B cell (primary cell): ENCODE measurements around the gene GLB1L3. TPM values are rescaled to one million over a fixed set of nuclear protein-coding genes. Genes with fewer than 3 reads are reported as not detected.

Source experiments
- ATAC-seq: fragments of 200-7000 bp; cut with Tn5 transposase; one replicate; pipeline ENCODE4 v1.10.0; 2021; ENCODE audit warnings: low read depth, mild to moderate bottlenecking, moderate number of reproducible peaks, moderate library complexity
- CTCF ChIA-PET: fragments of 350-600 bp; sonication (Branson Sonifier 250); formaldehyde crosslinking; loops from one replicate; lab custom pipeline; 2021; ENCODE audit warnings: antibody characterized with exemption, inconsistent platforms; lab: Charles Lee
- POLR2A ChIA-PET: fragments of 350-600 bp; sonication (Branson Sonifier 250); formaldehyde crosslinking; loops from one replicate; lab custom pipeline; 2021; ENCODE audit warnings: antibody characterized with exemption; lab: Charles Lee
- DNase-seq: peaks from one replicate; pipeline ENCODE4 v3.0.0; 2013
- H2AFZ ChIP-seq: 2 replicates; pipeline ENCODE4 v1.6.1; 2012; ENCODE audit warnings: mild to moderate bottlenecking, low read depth, low read length; ENCODE audit not compliant: insufficient read depth, poor library complexity, severe bottlenecking
- H3K27ac ChIP-seq, 2 donors: 1 replicate in 1 of 2; 2 replicates in 1 of 2; pipeline ENCODE4 v1.5.1; 2012 to 2013; ENCODE audit warnings: low read length in 2 of 2, mild to moderate bottlenecking in 2 of 2, moderate library complexity in 1 of 2
- H3K27me3 ChIP-seq, 4 experiments: fragments of 200-600 bp in 1 of 4; sonication (generic) in 1 of 4; replicated peaks in 1 of 4; 1 replicate in 2 of 4; 2 replicates in 2 of 4; pipeline versions ENCODE4 v1.6.1 to v1.7.0; 2013 to 2016; ENCODE audit warnings: low read length in 3 of 4, mild to moderate bottlenecking in 2 of 4, mixed read lengths in 1 of 4, moderate library complexity in 1 of 4; ENCODE audit not compliant: insufficient read depth in 4 of 4, control insufficient read depth in 3 of 4; ENCODE audit errors: control extremely low read depth in 1 of 4
- H3K36me3 ChIP-seq, 2 experiments: replicated peaks in 1 of 2; 1 replicate in 1 of 2; 2 replicates in 1 of 2; pipeline versions ENCODE4 v1.6.1 to v1.7.1; 2013; ENCODE audit warnings: low read length in 1 of 2; ENCODE audit not compliant: insufficient read depth in 2 of 2, control insufficient read depth in 1 of 2; ENCODE audit errors: control extremely low read depth in 1 of 2, extremely low read depth in 1 of 2
- H3K4me1 ChIP-seq, 2 donors: fragments of 200-600 bp in 1 of 2; sonication (generic) in 1 of 2; 1 replicate in 1 of 2; 2 replicates in 1 of 2; pipeline versions ENCODE4 v1.5.1 to v1.6.1; 2013 to 2017; ENCODE audit warnings: low read length in 2 of 2; ENCODE audit not compliant: control insufficient read depth in 2 of 2, insufficient read depth in 2 of 2
- H3K4me2 ChIP-seq: replicated peaks from 2 replicates; pipeline ENCODE3; 2012; ENCODE audit warnings: mild to moderate bottlenecking, low read depth, low read length; ENCODE audit not compliant: poor library complexity, severe bottlenecking
- H3K4me3 ChIP-seq, 5 experiments: fragments of 200-600 bp in 1 of 5; sonication (generic) in 1 of 5; 1 replicate in 3 of 5; 2 replicates in 2 of 5; pipeline versions ENCODE4 v1.5.1 to v1.7.0; 2011 to 2016; ENCODE audit warnings: low read length in 4 of 5, mild to moderate bottlenecking in 4 of 5, low read depth in 2 of 5, control low read depth in 1 of 5, moderate library complexity in 1 of 5; ENCODE audit not compliant: insufficient read depth in 1 of 5; ENCODE audit errors: control extremely low read depth in 1 of 5, extremely low read depth in 1 of 5
- H3K79me2 ChIP-seq: fragments of 200-600 bp; sonication (generic); one replicate; pipeline ENCODE4 v1.6.0; 2016; ENCODE audit warnings: low read length; ENCODE audit not compliant: control insufficient read depth, insufficient read depth
- H3K9ac ChIP-seq: fragments of 200-600 bp; sonication (generic); 2 replicates; pipeline ENCODE4 v1.6.1; 2017; ENCODE audit warnings: mild to moderate bottlenecking, low read length, moderate library complexity
- H3K9me3 ChIP-seq, 3 donors: one replicate each; pipeline versions ENCODE4 v1.6.1 to v1.7.1; 2013; ENCODE audit warnings: low read length in 2 of 3; ENCODE audit not compliant: control insufficient read depth in 2 of 3, insufficient read depth in 1 of 3; ENCODE audit errors: control extremely low read depth in 1 of 3
- H4K20me1 ChIP-seq: 2 replicates; pipeline ENCODE4 v1.6.0; 2012; ENCODE audit warnings: mild to moderate bottlenecking, low read length; ENCODE audit not compliant: insufficient read depth, control insufficient read depth, poor library complexity, severe bottlenecking
- H3K27ac Mint-ChIP-seq: one replicate; pipeline ENCODE4 v1.8.0; 2021; ENCODE audit warnings: mixed read lengths
- H3K27me3 Mint-ChIP-seq: one replicate; pipeline ENCODE4 v1.8.0; 2021; ENCODE audit warnings: mixed read lengths
- H3K4me1 Mint-ChIP-seq: one replicate; pipeline ENCODE4 v1.8.0; 2021; ENCODE audit warnings: mixed read lengths
- H3K4me3 Mint-ChIP-seq: one replicate; pipeline ENCODE4 v1.8.0; 2021; ENCODE audit warnings: mixed read lengths
- H3K9me3 Mint-ChIP-seq: one replicate; pipeline ENCODE4 v1.8.0; 2022; ENCODE audit warnings: mixed read lengths; ENCODE audit not compliant: insufficient read depth
- EZH2 ChIP-seq: IDR thresholded peaks from 2 replicates; pipeline ENCODE4 v1.6.1; 2012; ENCODE audit warnings: borderline replicate concordance, low read depth, mild to moderate bottlenecking, moderate library complexity, low read length; ENCODE audit not compliant: insufficient read depth, poor library complexity, severe bottlenecking
- WGBS: methylation state at CpG from one replicate; pipeline ENCODE4 v1.1.5; 2013; ENCODE audit warnings: missing lambda C conversion rate; ENCODE audit not compliant: insufficient coverage; 5-methylcytosine and 5-hydroxymethylcytosine counted together
- intact Hi-C: fragments of 100-400 bp; cut with micrococcal nuclease; formaldehyde crosslinking; loops from one replicate; pipeline ENCODE4 v1.10.0; 2022
- polyA plus RNA-seq: library from polyadenylated mRNA; depleted of rRNA; stranded (reverse); fragments of >200 nt; gene quantifications from 2 replicates; pipeline ENCODE4 v1.2.3, GENCODE V29; 2012
- total RNA-seq, 2 donors: library from RNA; stranded (reverse); fragments of 120-200 nt in 1 of 2; gene quantifications; 1 replicate in 1 of 2; 2 replicates in 1 of 2; pipeline versions ENCODE4 v1.2.3 to v1.2.4, GENCODE V29; 2013 to 2022
- TF ChIP-seq, protein P1 (sequence below): fragments of 200-600 bp; IDR thresholded peaks from one replicate; pipeline ENCODE4 v1.8.0; 2022; ENCODE audit warnings: antibody characterized with exemption, mild to moderate bottlenecking

The GLB1L3 gene
- total and polyA plus RNA-seq, 2 donors (not counting 1 experiment from before 2014, with no cell fraction given) = not detected

DNA sequence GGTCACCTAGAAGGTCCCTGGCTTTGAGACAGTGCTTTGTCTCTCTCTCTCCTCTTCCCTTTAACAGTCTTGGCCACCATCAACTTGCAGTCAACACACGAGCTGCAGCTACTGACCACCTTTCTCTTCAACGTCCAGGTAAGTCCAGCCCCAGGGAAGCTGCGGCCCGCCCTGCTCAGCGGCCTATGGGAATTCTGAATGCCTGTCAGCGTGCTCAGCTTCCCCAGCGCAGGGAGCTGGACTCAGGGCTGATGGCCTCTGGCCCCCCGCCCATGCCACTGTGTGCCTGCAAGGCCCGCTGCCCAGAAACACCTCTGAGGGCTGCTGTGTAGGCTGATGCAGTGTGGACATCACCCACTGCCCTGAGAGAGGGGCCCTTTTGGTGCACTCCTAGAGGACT, 88.1 kb downstream of the GLB1L3 start:
- Histone ChIP-seq H4K20me1 (no peaks in the 10 kb centered on the region), H3K79me2 (no peaks in the 10 kb centered on the region), H3K9me3 (peaks cover 0 to 18% (median 0%) of the 10 kb centered on the region in 3 donors), H3K36me3 (no peaks in the 10 kb centered on the region), H2AFZ (no peak overlapping the region), H3K27me3 (peaks cover 0 to 4% (median 0%) of the 10 kb centered on the region in 4 experiments), H3K9ac (no peak overlapping the region), H3K4me3 (no peak overlapping the region), H3K27ac (no peak overlapping the region), H3K4me2 (no peak overlapping the region), H3K4me1 (no peaks in the 10 kb centered on the region)
- POLR2A ChIA-PET = no interaction called here
- Mint-ChIP-seq H3K27me3 (peaks cover 20% of the 10 kb centered on the region), H3K4me1 (peaks cover 2% of the 10 kb centered on the region), H3K4me3 (no peak overlapping the region), H3K27ac (no peak overlapping the region), H3K9me3 (no peaks in the 10 kb centered on the region)
- 82% methylated on average over 9 of the region's 9 CpGs for WGBS
- no peak for ATAC-seq
- no peak for TF ChIP-seq EZH2
- TF ChIP-seq, protein P1, sequence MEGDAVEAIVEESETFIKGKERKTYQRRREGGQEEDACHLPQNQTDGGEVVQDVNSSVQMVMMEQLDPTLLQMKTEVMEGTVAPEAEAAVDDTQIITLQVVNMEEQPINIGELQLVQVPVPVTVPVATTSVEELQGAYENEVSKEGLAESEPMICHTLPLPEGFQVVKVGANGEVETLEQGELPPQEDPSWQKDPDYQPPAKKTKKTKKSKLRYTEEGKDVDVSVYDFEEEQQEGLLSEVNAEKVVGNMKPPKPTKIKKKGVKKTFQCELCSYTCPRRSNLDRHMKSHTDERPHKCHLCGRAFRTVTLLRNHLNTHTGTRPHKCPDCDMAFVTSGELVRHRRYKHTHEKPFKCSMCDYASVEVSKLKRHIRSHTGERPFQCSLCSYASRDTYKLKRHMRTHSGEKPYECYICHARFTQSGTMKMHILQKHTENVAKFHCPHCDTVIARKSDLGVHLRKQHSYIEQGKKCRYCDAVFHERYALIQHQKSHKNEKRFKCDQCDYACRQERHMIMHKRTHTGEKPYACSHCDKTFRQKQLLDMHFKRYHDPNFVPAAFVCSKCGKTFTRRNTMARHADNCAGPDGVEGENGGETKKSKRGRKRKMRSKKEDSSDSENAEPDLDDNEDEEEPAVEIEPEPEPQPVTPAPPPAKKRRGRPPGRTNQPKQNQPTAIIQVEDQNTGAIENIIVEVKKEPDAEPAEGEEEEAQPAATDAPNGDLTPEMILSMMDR = no peak
- CTCF ChIA-PET = no interaction called here
- DNase-seq = no peak
- intact Hi-C loops = no loop called here

DNA sequence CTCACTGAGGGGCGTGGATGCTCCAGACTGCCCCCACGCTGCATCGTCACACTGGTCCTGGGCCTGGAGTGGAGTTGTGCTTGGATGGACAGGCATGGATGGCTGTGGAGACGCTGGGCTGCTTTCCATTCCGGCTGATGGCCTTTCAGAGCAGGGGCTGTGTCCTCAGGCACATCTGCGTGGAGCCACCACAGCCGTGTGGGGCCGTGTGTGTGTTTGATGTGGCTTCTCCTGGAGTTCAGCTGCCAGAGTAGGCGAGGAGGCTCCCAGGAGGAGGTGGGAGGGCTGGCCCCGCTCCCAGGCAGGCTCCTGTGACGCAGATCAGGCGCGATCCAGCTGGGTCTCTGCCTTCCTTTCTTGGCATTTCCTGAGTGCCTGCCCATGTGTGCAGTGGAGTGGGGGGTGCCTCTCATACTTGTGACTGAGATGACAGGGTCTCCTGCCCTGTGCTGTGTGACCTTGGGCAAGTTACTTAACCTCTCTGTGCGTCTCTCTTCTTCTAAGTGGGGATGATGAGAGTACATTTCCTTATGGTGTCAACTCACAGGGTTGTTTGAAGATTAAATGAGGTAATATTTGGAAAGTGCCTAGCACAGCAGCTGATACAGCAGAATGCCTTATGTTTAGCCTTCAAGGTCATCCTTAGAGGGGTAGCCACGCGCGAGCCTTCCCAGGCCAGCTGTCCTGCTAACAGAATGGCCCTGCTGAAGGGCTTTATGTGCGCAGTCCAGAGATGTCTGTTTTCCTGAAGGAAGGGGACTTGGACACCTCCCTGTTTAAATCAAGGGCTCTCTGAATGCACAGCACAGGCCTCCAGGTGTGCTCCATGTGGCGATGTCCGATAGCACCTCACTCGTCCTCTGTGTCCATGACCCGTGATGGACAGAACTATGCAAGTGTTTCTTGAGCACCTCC, 89.1 kb downstream of the GLB1L3 start:
- 78% methylated on average over 16 of the region's 22 CpGs for WGBS
- H3K36me3 ChIP-seq = no peaks in the 10 kb centered on the region
- H3K27me3 ChIP-seq = peaks cover 0 to under 1% (median 0%) of the 10 kb centered on the region in 4 experiments
- CTCF ChIA-PET = interaction anchor here (1.1 kb wide), 1 partner anchor 10 kb away, joined by 4 read pairs; no protein-coding TSS in a partner anchor
- H3K4me1 ChIP-seq = no peaks in the 10 kb centered on the region
- POLR2A ChIA-PET = no interaction called here
- H3K9me3 Mint-ChIP-seq = no peaks in the 10 kb centered on the region
- H4K20me1 ChIP-seq = no peaks in the 10 kb centered on the region
- no peak overlapping the region for H3K4me2 ChIP-seq
- peaks cover 0 to 18% (median 0%) of the 10 kb centered on the region in 3 donors for H3K9me3 ChIP-seq
- no peak for TF ChIP-seq EZH2
- TF ChIP-seq, protein P1 = no peak
- ATAC-seq (no peak), DNase-seq (no peak)
- no peak overlapping the region for H3K27ac Mint-ChIP-seq
- H2AFZ ChIP-seq = no peak overlapping the region
- H3K79me2 ChIP-seq = no peaks in the 10 kb centered on the region
- H3K9ac ChIP-seq = no peak overlapping the region
- no peak overlapping the region for H3K27ac ChIP-seq
- H3K27me3 Mint-ChIP-seq = peaks cover 11% of the 10 kb centered on the region
- no peaks in the 10 kb centered on the region for H3K4me1 Mint-ChIP-seq
- no peak overlapping the region for H3K4me3 ChIP-seq
- no peak overlapping the region for H3K4me3 Mint-ChIP-seq
- intact Hi-C loops = no loop called here
